ENCODE measurements around the gene OR13J1. TPM values are rescaled to one million over a fixed set of nuclear protein-coding genes. Genes with fewer than 3 reads are reported as not detected.

OR13J1 gene
- total and polyA plus RNA-seq, 4 donors: not detected

GRCh38 chr9:35822926-35823325, 47.3 kb downstream of the OR13J1 start:
- DNase-seq (ENCODE audit: low spot score): no peak
- Histone ChIP-seq H3K9ac (ENCODE audit: low read depth in 1 of 2, low read length in 2 of 2) (no peak overlapping the region), H3K4me3 (ENCODE audit: low read depth in 1 of 3, low read length in 3 of 3) (no peak overlapping the region), H3K27me3 (ENCODE audit: control insufficient read depth in 4 of 4, insufficient read depth in 4 of 4, low read length in 3 of 4) (no peaks in the 10 kb centered on the region), H3K9me3 (ENCODE audit: control insufficient read depth in 4 of 4, low read length in 3 of 4) (no peaks in the 10 kb centered on the region), H3K27ac (ENCODE audit: low read depth in 1 of 2, low read length in 2 of 2) (no peak overlapping the region), H3K36me3 (ENCODE audit: control insufficient read depth in 4 of 4, insufficient read depth in 3 of 4, low read depth in 1 of 4, low read length in 3 of 4) (no peaks in the 10 kb centered on the region), H3K4me1 (ENCODE audit: control insufficient read depth in 4 of 4, insufficient read depth in 4 of 4, low read length in 3 of 4) (peaks cover 0 to 4% (median 1%) of the 10 kb centered on the region in 4 donors)
- TF ChIP-seq ZBTB33 (IDR thresholded peaks at IDR 0.05) (no peak), GABPA (IDR thresholded peaks at IDR 0.05 in 1 of 2, conservative IDR thresholded peaks at IDR 0.05 in 1 of 2) (no peak), HNF4A (conservative IDR thresholded peaks at IDR 0.05) (no peak), FOXA2 (IDR thresholded peaks at IDR 0.05) (no peak), MAX (IDR thresholded peaks at IDR 0.05) (no peak), RXRA (IDR thresholded peaks at IDR 0.05) (no peak), EGR1 (IDR thresholded peaks at IDR 0.05; ENCODE audit: low read depth in 2 of 2) (no peak), JUND (IDR thresholded peaks at IDR 0.05) (no peak)

GRCh38 chr9:35820076-35820475, 50.1 kb downstream of the OR13J1 start:
- Histone ChIP-seq H3K27ac (ENCODE audit: low read depth in 1 of 2, low read length in 2 of 2) (no peak overlapping the region), H3K4me3 (ENCODE audit: low read depth in 1 of 3, low read length in 3 of 3) (no peak overlapping the region), H3K4me1 (ENCODE audit: control insufficient read depth in 4 of 4, insufficient read depth in 4 of 4, low read length in 3 of 4) (peaks cover 0 to 6% (median 3%) of the 10 kb centered on the region in 4 donors), H3K36me3 (ENCODE audit: control insufficient read depth in 4 of 4, insufficient read depth in 3 of 4, low read depth in 1 of 4, low read length in 3 of 4) (no peaks in the 10 kb centered on the region), H3K9ac (ENCODE audit: low read depth in 1 of 2, low read length in 2 of 2) (no peak overlapping the region), H3K9me3 (ENCODE audit: control insufficient read depth in 4 of 4, low read length in 3 of 4) (no peaks in the 10 kb centered on the region), H3K27me3 (ENCODE audit: control insufficient read depth in 4 of 4, insufficient read depth in 4 of 4, low read length in 3 of 4) (no peaks in the 10 kb centered on the region)
- no peak for DNase-seq (ENCODE audit: low spot score)
- TF ChIP-seq JUND (IDR thresholded peaks at IDR 0.05): no peak
- no peak for TF ChIP-seq FOXA2 (IDR thresholded peaks at IDR 0.05)
- TF ChIP-seq GABPA (IDR thresholded peaks at IDR 0.05 in 1 of 2, conservative IDR thresholded peaks at IDR 0.05 in 1 of 2): no peak
- no peak for TF ChIP-seq RAD21 (IDR thresholded peaks at IDR 0.05)
- TF ChIP-seq RXRA (IDR thresholded peaks at IDR 0.05): no peak
- no peak for TF ChIP-seq YY1 (IDR thresholded peaks at IDR 0.05)
- TF ChIP-seq HNF4A (conservative IDR thresholded peaks at IDR 0.05): no peak
- TF ChIP-seq FOXA1 (IDR thresholded peaks at IDR 0.05): no peak
- no peak for TF ChIP-seq ATF3 (IDR thresholded peaks at IDR 0.05)
- TF ChIP-seq TAF1 (conservative IDR thresholded peaks at IDR 0.05): no peak
- no peak for TF ChIP-seq NR2F2 (IDR thresholded peaks at IDR 0.05)
- TF ChIP-seq MAX (IDR thresholded peaks at IDR 0.05): no peak
- TF ChIP-seq ZBTB33 (IDR thresholded peaks at IDR 0.05): no peak

Other genes starting within 250 kb of the OR13J1 start
- 1 to 10 TPM in 1 of 2 donors, under 1 TPM in 1; 0.25 to 1.1 TPM for gene SIT1, start 219.5 kb downstream of the OR13J1 start, total RNA-seq
- gene SIT1, start 219.5 kb downstream of the OR13J1 start, polyA plus RNA-seq: under 1 TPM; 0.17 to 0.44 TPM
- gene RMRP, start 212.4 kb downstream of the OR13J1 start, total RNA-seq: over 10,000 TPM in 1 of 2 donors, 1,000 to 10,000 TPM in 1; 5,304 to 67,037 TPM
- 10 to 100 TPM in 1 of 2 donors, 1 to 10 TPM in 1; 5.3 to 50.9 TPM for gene RMRP, start 212.4 kb downstream of the OR13J1 start, polyA plus RNA-seq
- 1 to 10 TPM; 5.4 to 6.7 TPM for gene CCDC107, start 212.1 kb downstream of the OR13J1 start, total RNA-seq
- gene CCDC107, start 212.1 kb downstream of the OR13J1 start, polyA plus RNA-seq: 10 to 100 TPM; 14.2 to 20.2 TPM
- 1 to 10 TPM in 1 of 2 donors, under 1 TPM in 1; under 0.01 to 7.4 TPM for gene ARHGEF39, start 205.2 kb downstream of the OR13J1 start, total RNA-seq
- gene ARHGEF39, start 205.2 kb downstream of the OR13J1 start, polyA plus RNA-seq: under 1 TPM; 0.74 TPM
- gene CA9, start 196.5 kb downstream of the OR13J1 start, total RNA-seq: under 1 TPM; 0.47 to 0.67 TPM
- gene CA9, start 196.5 kb downstream of the OR13J1 start, polyA plus RNA-seq: 1 to 10 TPM in 1 of 2 donors, under 1 TPM in 1; 0.93 to 2.2 TPM
- 10 to 100 TPM in 1 of 2 donors, 1 to 10 TPM in 1; 4.3 to 23.7 TPM for gene TPM2, start 180.5 kb downstream of the OR13J1 start, total RNA-seq
- 10 to 100 TPM in 1 of 2 donors, 1 to 10 TPM in 1; 4.2 to 31.4 TPM for gene TPM2, start 180.5 kb downstream of the OR13J1 start, polyA plus RNA-seq
- 100 to 1,000 TPM; 149 to 184 TPM for gene TLN1, start 138.2 kb downstream of the OR13J1 start, total RNA-seq
- 100 to 1,000 TPM in 1 of 2 donors, 10 to 100 TPM in 1; 24.5 to 102 TPM for gene TLN1, start 138.2 kb downstream of the OR13J1 start, polyA plus RNA-seq
- gene CREB3, start 137.7 kb downstream of the OR13J1 start, total RNA-seq: 10 to 100 TPM in 1 of 2 donors, 1 to 10 TPM in 1; 9.2 to 21.3 TPM
- gene CREB3, start 137.7 kb downstream of the OR13J1 start, polyA plus RNA-seq: 10 to 100 TPM; 14.9 to 21.4 TPM
- 10 to 100 TPM; 24.1 to 65.3 TPM for gene GBA2, start 121.2 kb downstream of the OR13J1 start, total RNA-seq
- 10 to 100 TPM; 24.5 to 27.1 TPM for gene GBA2, start 121.2 kb downstream of the OR13J1 start, polyA plus RNA-seq
- 10 to 100 TPM in 1 of 2 donors, 1 to 10 TPM in 1; 5.1 to 10.7 TPM for gene RGP1, start 121.1 kb downstream of the OR13J1 start, total RNA-seq
- gene RGP1, start 121.1 kb downstream of the OR13J1 start, polyA plus RNA-seq: 1 to 10 TPM; 2.6 to 6.6 TPM
- gene MSMP, start 116.1 kb downstream of the OR13J1 start, total RNA-seq: not detected
- gene MSMP, start 116.1 kb downstream of the OR13J1 start, polyA plus RNA-seq: not detected
- 10 to 100 TPM in 1 of 2 donors, 1 to 10 TPM in 1; 9.4 to 17.1 TPM for gene NPR2, start 78.8 kb downstream of the OR13J1 start, total RNA-seq
- 10 to 100 TPM in 1 of 2 donors, 1 to 10 TPM in 1; 8.6 to 13.0 TPM for gene NPR2, start 78.8 kb downstream of the OR13J1 start, polyA plus RNA-seq
- gene SPAG8, start 58.1 kb downstream of the OR13J1 start, total RNA-seq: under 1 TPM; 0.25 to 0.56 TPM
- under 1 TPM; 0.14 TPM for gene SPAG8, start 58.1 kb downstream of the OR13J1 start, polyA plus RNA-seq
- gene HINT2, start 55.4 kb downstream of the OR13J1 start, total RNA-seq: 10 to 100 TPM; 34.3 to 35.0 TPM
- gene HINT2, start 55.4 kb downstream of the OR13J1 start, polyA plus RNA-seq: 100 to 1,000 TPM; 117 to 176 TPM
- not detected for gene FAM221B, start 41.7 kb downstream of the OR13J1 start, total RNA-seq
- gene FAM221B, start 41.7 kb downstream of the OR13J1 start, polyA plus RNA-seq: under 1 TPM in 1 of 2 donors, not detected in 1; 0.35 TPM
- 1 to 10 TPM; 3.1 to 5.4 TPM for gene TMEM8B, start 41.2 kb downstream of the OR13J1 start, total RNA-seq
- gene TMEM8B, start 41.2 kb downstream of the OR13J1 start, polyA plus RNA-seq: 1 to 10 TPM; 1.1 to 2.3 TPM
- gene HRCT1, start 35.8 kb upstream of the OR13J1 start, total RNA-seq: under 1 TPM; 0.08 to 0.09 TPM
- 1 to 10 TPM in 1 of 2 donors, under 1 TPM in 1; 0.44 to 2.9 TPM for gene HRCT1, start 35.8 kb upstream of the OR13J1 start, polyA plus RNA-seq
- gene SPAAR, start 39.1 kb upstream of the OR13J1 start, total RNA-seq: 1 to 10 TPM in 1 of 2 donors, under 1 TPM in 1; 0.65 to 2.4 TPM
- gene SPAAR, start 39.1 kb upstream of the OR13J1 start, polyA plus RNA-seq: 1 to 10 TPM; 1.1 TPM
- gene OR2S2, start 87.8 kb upstream of the OR13J1 start, total RNA-seq: not detected
- not detected for gene OR2S2, start 87.8 kb upstream of the OR13J1 start, polyA plus RNA-seq
- gene RECK, start 166.5 kb upstream of the OR13J1 start, total RNA-seq: 1 to 10 TPM; 2.1 to 3.5 TPM
- gene RECK, start 166.5 kb upstream of the OR13J1 start, polyA plus RNA-seq: 1 to 10 TPM; 2.1 to 2.5 TPM